IPS-18c (cell line): ENCODE data around the gene NOS2.

Experiments used
- H3K4me3 ChIP-seq: 2 replicates; pipeline ENCODE4 v1.7.0; 2013; ENCODE audit warnings: low read depth, mild to moderate bottlenecking, low read length, moderate library complexity; ENCODE audit not compliant: insufficient read depth
- H3K9me3 ChIP-seq: one replicate; pipeline ENCODE4 v1.6.1; 2013; ENCODE audit warnings: mild to moderate bottlenecking, low read length, moderate library complexity; ENCODE audit not compliant: control insufficient read depth, insufficient read depth

Gene NOS2

GRCh38 chr17:27802962-27803680 is 2.8 kb upstream of the NOS2 start:
- no peak overlapping the region for H3K4me3 ChIP-seq
- no peaks in the 10 kb centered on the region for H3K9me3 ChIP-seq

- no peak overlapping the region for H3K4me3 ChIP-seq
- no peaks in the 10 kb centered on the region for H3K9me3 ChIP-seq
Observed at GRCh38 chr17:27802033-27802432, 1.7 kb upstream of the NOS2 start.

- no peaks in the 10 kb centered on the region for H3K9me3 ChIP-seq
- no peak overlapping the region for H3K4me3 ChIP-seq
Observed at GRCh38 chr17:27798376-27798775, 2.0 kb downstream of the NOS2 start.

GRCh38 chr17:27797390-27798091 is 2.8 kb downstream of the NOS2 start:
- H3K9me3 ChIP-seq: no peaks in the 10 kb centered on the region
- H3K4me3 ChIP-seq: no peak overlapping the region

- peak overlapping the region; percentile 31 for H3K4me3 ChIP-seq
- H3K9me3 ChIP-seq: no peaks in the 10 kb centered on the region
Observed at GRCh38 chr17:27793906-27794569, 6.3 kb downstream of the NOS2 start.

- Histone ChIP-seq H3K9me3 (no peaks in the 10 kb centered on the region), H3K4me3 (peak overlapping the region; percentile 31)
Observed at GRCh38 chr17:27793168-27793905, 7.0 kb downstream of the NOS2 start.

GRCh38 chr17:27792095-27792494 is 8.2 kb downstream of the NOS2 start:
- no peak overlapping the region for H3K4me3 ChIP-seq
- H3K9me3 ChIP-seq: no peaks in the 10 kb centered on the region

GRCh38 chr17:27788919-27789318 is 11.4 kb downstream of the NOS2 start:
- H3K4me3 ChIP-seq: no peak overlapping the region

GRCh38 chr17:27783440-27784350 is 16.6 kb downstream of the NOS2 start:
- no peaks in the 10 kb centered on the region for H3K9me3 ChIP-seq
- H3K4me3 ChIP-seq: no peak overlapping the region

More at GRCh38 chr17:27788919-27789318, 11.4 kb downstream of the NOS2 start:
- H3K9me3 ChIP-seq: no peaks in the 10 kb centered on the region

GRCh38 chr17:27782791-27783206 is 17.5 kb downstream of the NOS2 start:
- H3K4me3 ChIP-seq: no peak overlapping the region

GRCh38 chr17:27780828-27781404 is 19.4 kb downstream of the NOS2 start:
- Histone ChIP-seq H3K9me3 (no peaks in the 10 kb centered on the region), H3K4me3 (no peak overlapping the region)

More at GRCh38 chr17:27782791-27783206, 17.5 kb downstream of the NOS2 start:
- no peaks in the 10 kb centered on the region for H3K9me3 ChIP-seq

GRCh38 chr17:27780092-27780827 is 20.1 kb downstream of the NOS2 start:
- Histone ChIP-seq H3K4me3 (no peak overlapping the region), H3K9me3 (no peaks in the 10 kb centered on the region)

- H3K9me3 ChIP-seq: no peaks in the 10 kb centered on the region
- no peak overlapping the region for H3K4me3 ChIP-seq
Observed at GRCh38 chr17:27778183-27778582, 22.1 kb downstream of the NOS2 start.

- Histone ChIP-seq H3K9me3 (no peaks in the 10 kb centered on the region), H3K4me3 (no peak overlapping the region)
Observed at GRCh38 chr17:27776882-27777624, 23.3 kb downstream of the NOS2 start.

- H3K4me3 ChIP-seq: no peak overlapping the region
Observed at GRCh38 chr17:27771586-27771985, 28.7 kb downstream of the NOS2 start.

More at GRCh38 chr17:27771586-27771985, 28.7 kb downstream of the NOS2 start:
- peaks cover 2% of the 10 kb centered on the region for H3K9me3 ChIP-seq
